ENCODE measurements around the gene MLLT11.

Gene MLLT11

DNA sequence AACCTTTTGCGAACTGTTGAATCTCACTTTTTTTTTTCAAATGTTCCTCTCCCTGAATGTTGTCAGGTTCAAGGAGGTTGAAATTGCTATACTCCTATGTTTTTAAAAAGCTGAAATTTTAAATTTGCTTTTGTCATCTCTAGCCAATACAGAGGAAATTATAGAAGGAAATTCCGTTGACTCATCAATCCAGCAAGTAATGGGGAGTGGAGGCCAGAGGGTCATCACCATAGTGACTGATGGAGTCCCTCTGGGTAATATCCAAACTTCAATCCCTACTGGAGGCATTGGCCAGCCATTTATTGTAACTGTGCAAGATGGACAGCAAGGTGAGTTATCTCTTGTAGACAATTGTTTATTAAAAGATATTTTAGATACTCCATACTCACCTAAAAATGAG is 46.7 kb downstream of the MLLT11 start:
- no peak overlapping the region for H3K4me2 ChIP-seq (ENCODE audit: low read length)
- H3K36me3 ChIP-seq (ENCODE audit: control insufficient read depth, low read length) = no peaks in the 10 kb centered on the region
- H3K27me3 ChIP-seq (ENCODE audit: control insufficient read depth, low read length) = no peaks in the 10 kb centered on the region
- no peak overlapping the region for H3K27ac ChIP-seq (ENCODE audit: low read depth, low read length)
- H4K20me1 ChIP-seq (ENCODE audit: control insufficient read depth, insufficient read depth, low read depth, low read length) = no peaks in the 10 kb centered on the region
- H3K4me1 ChIP-seq (ENCODE audit: control insufficient read depth, low read length) = no peaks in the 10 kb centered on the region
- no peaks in the 10 kb centered on the region for H3K9me2 ChIP-seq (replicated peaks; ENCODE audit: control insufficient read depth, low read length)
- H3K4me3 ChIP-seq (ENCODE audit: low read length) = no peak overlapping the region
- H3K79me2 ChIP-seq (ENCODE audit: control insufficient read depth, low read length) = no peaks in the 10 kb centered on the region
- no peak for TF ChIP-seq EZH2phosphoT487 (IDR thresholded peaks at IDR 0.05; ENCODE audit: borderline replicate concordance, low read length)
- TF ChIP-seq, protein P1, sequence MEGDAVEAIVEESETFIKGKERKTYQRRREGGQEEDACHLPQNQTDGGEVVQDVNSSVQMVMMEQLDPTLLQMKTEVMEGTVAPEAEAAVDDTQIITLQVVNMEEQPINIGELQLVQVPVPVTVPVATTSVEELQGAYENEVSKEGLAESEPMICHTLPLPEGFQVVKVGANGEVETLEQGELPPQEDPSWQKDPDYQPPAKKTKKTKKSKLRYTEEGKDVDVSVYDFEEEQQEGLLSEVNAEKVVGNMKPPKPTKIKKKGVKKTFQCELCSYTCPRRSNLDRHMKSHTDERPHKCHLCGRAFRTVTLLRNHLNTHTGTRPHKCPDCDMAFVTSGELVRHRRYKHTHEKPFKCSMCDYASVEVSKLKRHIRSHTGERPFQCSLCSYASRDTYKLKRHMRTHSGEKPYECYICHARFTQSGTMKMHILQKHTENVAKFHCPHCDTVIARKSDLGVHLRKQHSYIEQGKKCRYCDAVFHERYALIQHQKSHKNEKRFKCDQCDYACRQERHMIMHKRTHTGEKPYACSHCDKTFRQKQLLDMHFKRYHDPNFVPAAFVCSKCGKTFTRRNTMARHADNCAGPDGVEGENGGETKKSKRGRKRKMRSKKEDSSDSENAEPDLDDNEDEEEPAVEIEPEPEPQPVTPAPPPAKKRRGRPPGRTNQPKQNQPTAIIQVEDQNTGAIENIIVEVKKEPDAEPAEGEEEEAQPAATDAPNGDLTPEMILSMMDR (IDR thresholded peaks at IDR 0.05; ENCODE audit: low read depth, low read length, poor library complexity, severe bottlenecking) = no peak
- no peaks in the 10 kb centered on the region for H3F3A ChIP-seq (ENCODE audit: control insufficient read depth, insufficient read depth)
- no peaks in the 10 kb centered on the region for H3K9me3 ChIP-seq (ENCODE audit: control insufficient read depth, insufficient read depth, low read length)

GRCh38 chr1:151108331-151108730 is 48.1 kb downstream of the MLLT11 start:
- Histone ChIP-seq H3K27me3 (ENCODE audit: control insufficient read depth, low read length) (no peaks in the 10 kb centered on the region), H4K20me1 (ENCODE audit: control insufficient read depth, insufficient read depth, low read depth, low read length) (no peaks in the 10 kb centered on the region), H3K27ac (ENCODE audit: low read depth, low read length) (no peak overlapping the region), H3K4me2 (ENCODE audit: low read length) (no peak overlapping the region), H3F3A (ENCODE audit: control insufficient read depth, insufficient read depth) (no peaks in the 10 kb centered on the region), H3K36me3 (ENCODE audit: control insufficient read depth, low read length) (no peaks in the 10 kb centered on the region), H3K79me2 (ENCODE audit: control insufficient read depth, low read length) (no peaks in the 10 kb centered on the region), H3K4me1 (ENCODE audit: control insufficient read depth, low read length) (no peaks in the 10 kb centered on the region), H3K4me3 (ENCODE audit: low read length) (no peak overlapping the region), H3K9me2 (replicated peaks; ENCODE audit: control insufficient read depth, low read length) (no peaks in the 10 kb centered on the region), H3K9me3 (ENCODE audit: control insufficient read depth, insufficient read depth, low read length) (no peaks in the 10 kb centered on the region)
- TF ChIP-seq EZH2phosphoT487 (IDR thresholded peaks at IDR 0.05; ENCODE audit: borderline replicate concordance, low read length) = no peak
- TF ChIP-seq, protein P1 (IDR thresholded peaks at IDR 0.05; ENCODE audit: low read depth, low read length, poor library complexity, severe bottlenecking) = no peak

GRCh38 chr1:151113877-151114276 is 53.7 kb downstream of the MLLT11 start:
- H3K27me3 ChIP-seq (ENCODE audit: control insufficient read depth, low read length) = no peaks in the 10 kb centered on the region
- no peaks in the 10 kb centered on the region for H3F3A ChIP-seq (ENCODE audit: control insufficient read depth, insufficient read depth)
- no peaks in the 10 kb centered on the region for H4K20me1 ChIP-seq (ENCODE audit: control insufficient read depth, insufficient read depth, low read depth, low read length)
- no peaks in the 10 kb centered on the region for H3K79me2 ChIP-seq (ENCODE audit: control insufficient read depth, low read length)
- H3K9me3 ChIP-seq (ENCODE audit: control insufficient read depth, insufficient read depth, low read length) = no peaks in the 10 kb centered on the region
- no peaks in the 10 kb centered on the region for H3K36me3 ChIP-seq (ENCODE audit: control insufficient read depth, low read length)
- H3K27ac ChIP-seq (ENCODE audit: low read depth, low read length) = no peak overlapping the region
- H3K9me2 ChIP-seq (replicated peaks; ENCODE audit: control insufficient read depth, low read length) = no peaks in the 10 kb centered on the region
- no peaks in the 10 kb centered on the region for H3K4me1 ChIP-seq (ENCODE audit: control insufficient read depth, low read length)
- no peak overlapping the region for H3K4me2 ChIP-seq (ENCODE audit: low read length)
- no peak for TF ChIP-seq EZH2phosphoT487 (IDR thresholded peaks at IDR 0.05; ENCODE audit: borderline replicate concordance, low read length)
- TF ChIP-seq, protein P1 (IDR thresholded peaks at IDR 0.05; ENCODE audit: low read depth, low read length, poor library complexity, severe bottlenecking) = no peak
- H3K4me3 ChIP-seq (ENCODE audit: low read length) = no peak overlapping the region
